Measurements from ENCODE around the gene PDZRN3. TPM values are rescaled to one million over a fixed set of nuclear protein-coding genes. Genes with fewer than 3 reads are reported as not detected.
A peak's percentile ranks its signal among the peaks of the same experiment; 100 is the strongest.

The PDZRN3 gene
- total and polyA plus RNA-seq, 3 donors from 2014 or later: 15.8 to 30.8 (median 23.1) TPM

GRCh38 chr3:73502609-73503583 lies 121.8 kb downstream of the PDZRN3 start:
- H3K27me3 ChIP-seq: no peaks in the 10 kb centered on the region
- no peak overlapping the region for H3K4me3 ChIP-seq
- intact Hi-C loops (cut with DNase I; ENCODE audit: low total_unique reads): loop anchor here (10.0 kb wide), 1 partner anchor 398 kb away; no protein-coding TSS in a partner anchor
- no peak for TF ChIP-seq POLR2A (IDR thresholded peaks at IDR 0.05)
- TF ChIP-seq CTCF (IDR thresholded peaks at IDR 0.05): peak; percentile 70 to 80 (median 73)
- WGBS, 2 donors: 55 to 65% methylated on average over 6 of the region's 6 CpGs
- DNase-seq: peak; percentile 56
- H3K36me3 ChIP-seq (ENCODE audit: low read depth, missing control alignments): no peaks in the 10 kb centered on the region
- H3K4me1 ChIP-seq: no peaks in the 10 kb centered on the region
- H3K9me3 ChIP-seq: no peaks in the 10 kb centered on the region
- H3K27ac ChIP-seq: no peak overlapping the region

DNA sequence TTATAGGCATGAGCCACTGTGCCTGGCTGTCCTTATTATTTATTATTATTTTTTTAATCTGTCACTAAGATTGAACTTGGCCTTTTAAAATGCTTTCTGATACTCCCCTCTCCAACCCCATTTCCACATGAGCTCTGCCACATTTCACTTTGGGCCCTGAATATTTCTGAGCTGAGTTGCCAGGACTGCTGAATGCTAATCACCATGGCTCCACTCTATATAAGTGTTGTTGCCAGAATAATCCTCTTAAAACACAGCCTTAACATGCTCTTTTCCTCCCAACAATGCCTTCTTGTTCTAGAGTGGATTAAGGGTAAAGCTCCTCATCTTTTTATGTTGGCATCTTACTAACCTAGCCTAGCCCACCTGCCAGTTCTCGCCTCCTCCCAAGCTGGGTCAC lies 124.4 kb downstream of the PDZRN3 start:
- intact Hi-C loops (cut with DNase I; ENCODE audit: low total_unique reads): loop anchor here (10.0 kb wide), 1 partner anchor 396 kb away; no protein-coding TSS in a partner anchor
- DNase-seq: no peak
- Histone ChIP-seq H3K4me1 (no peaks in the 10 kb centered on the region), H3K4me3 (no peak overlapping the region), H3K27me3 (no peaks in the 10 kb centered on the region), H3K9me3 (no peaks in the 10 kb centered on the region), H3K27ac (no peak overlapping the region), H3K36me3 (ENCODE audit: low read depth, missing control alignments) (no peaks in the 10 kb centered on the region)
- TF ChIP-seq CTCF (IDR thresholded peaks at IDR 0.05) (no peak), POLR2A (IDR thresholded peaks at IDR 0.05) (no peak)
- WGBS, 2 donors: 93 to 96% methylated on average over 1 of the region's 1 CpG

GRCh38 chr3:73499787-73500186 lies 125.0 kb downstream of the PDZRN3 start:
- no peak for DNase-seq
- Histone ChIP-seq H3K36me3 (ENCODE audit: low read depth, missing control alignments) (no peaks in the 10 kb centered on the region), H3K27me3 (no peaks in the 10 kb centered on the region), H3K27ac (no peak overlapping the region), H3K4me1 (no peaks in the 10 kb centered on the region), H3K9me3 (no peaks in the 10 kb centered on the region), H3K4me3 (no peak overlapping the region)
- intact Hi-C loops (cut with DNase I; ENCODE audit: low total_unique reads): loop anchor here (10.0 kb wide), 1 partner anchor 395 kb away; no protein-coding TSS in a partner anchor
- TF ChIP-seq POLR2A (IDR thresholded peaks at IDR 0.05) (no peak), CTCF (IDR thresholded peaks at IDR 0.05) (no peak)
- 81 to 93% methylated on average over 3 of the region's 3 CpGs for WGBS, 2 donors

GRCh38 chr3:73498764-73499622 lies 125.7 kb downstream of the PDZRN3 start:
- Histone ChIP-seq H3K4me3 (no peak overlapping the region), H3K27ac (no peak overlapping the region), H3K36me3 (ENCODE audit: low read depth, missing control alignments) (no peaks in the 10 kb centered on the region), H3K4me1 (no peaks in the 10 kb centered on the region), H3K9me3 (no peaks in the 10 kb centered on the region), H3K27me3 (no peaks in the 10 kb centered on the region)
- no peak for DNase-seq
- TF ChIP-seq CTCF (IDR thresholded peaks at IDR 0.05) (no peak), POLR2A (IDR thresholded peaks at IDR 0.05) (no peak)
- intact Hi-C loops (cut with DNase I; ENCODE audit: low total_unique reads): no loop called here
- 88 to 93% methylated on average over 23 of the region's 23 CpGs for WGBS, 2 donors
